HL-60 (cell line): Measurements from ENCODE around the gene SLC38A10.

ENCODE experiments used
- CTCF ChIP-seq: IDR thresholded peaks from one replicate; pipeline ENCODE4 v1.5.1; 2011; ENCODE audit warnings: low read length, control low read depth, inconsistent platforms; ENCODE audit not compliant: insufficient read depth
- POLR2AphosphoS5 ChIP-seq: IDR thresholded peaks from 2 replicates; pipeline ENCODE4 v1.6.1; 2012; ENCODE audit warnings: low read depth

DNA sequence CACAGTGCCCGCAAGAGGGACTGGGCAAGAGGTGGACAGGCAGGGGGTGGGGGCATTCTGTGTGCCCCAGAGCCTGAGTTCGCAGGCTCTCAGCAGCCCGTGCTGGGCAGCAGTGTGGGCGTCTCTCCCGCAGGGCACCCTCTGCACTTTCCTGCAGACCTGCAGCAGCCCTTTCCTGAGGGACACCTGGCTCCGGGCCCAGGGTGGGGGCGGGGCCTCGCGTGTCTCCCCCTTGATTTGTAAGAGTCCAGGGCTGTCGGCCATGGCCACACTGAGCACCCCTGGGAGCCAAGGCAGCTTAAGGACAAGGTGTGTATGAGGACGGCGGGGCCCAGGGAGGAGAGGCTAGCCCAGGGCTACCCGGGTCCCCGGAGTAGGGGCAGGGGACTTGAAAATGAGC lies 33.4 kb upstream of the SLC38A10 start:
- TF ChIP-seq POLR2AphosphoS5 (no peak), CTCF (no peak)
